HG02678 (cell line): ENCODE measurements around the gene WDR70.

Source experiments
- ATAC-seq: cut with Tn5 transposase; IDR thresholded peaks from one replicate; pipeline ENCODE4 v1.9.1; 2021; ENCODE audit warnings: mild to moderate bottlenecking, moderate library complexity; ENCODE audit not compliant: unreplicated experiment

WDR70 gene

GRCh38 chr5:37717613-37718431 is 338.7 kb downstream of the WDR70 start:
- no peak for ATAC-seq

DNA sequence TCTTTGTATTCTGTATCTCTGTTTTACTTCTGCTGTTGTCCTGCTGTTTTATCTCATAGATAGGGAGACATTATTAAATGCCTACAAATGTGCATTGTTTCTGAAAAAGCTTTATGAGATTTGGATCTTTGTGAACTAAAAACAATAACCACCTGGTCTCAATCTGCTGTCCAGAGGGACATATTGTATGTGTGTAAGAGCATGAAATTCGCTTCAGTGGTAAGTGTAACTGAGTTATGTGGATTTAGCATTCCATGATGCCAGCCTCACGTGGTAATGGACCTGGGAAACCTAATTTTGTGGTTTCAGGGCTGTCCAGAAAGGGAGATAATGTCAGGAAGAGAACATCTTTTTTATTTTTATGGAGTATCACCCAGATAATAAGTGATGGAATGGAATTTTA is 341.4 kb downstream of the WDR70 start:
- ATAC-seq = no peak

DNA sequence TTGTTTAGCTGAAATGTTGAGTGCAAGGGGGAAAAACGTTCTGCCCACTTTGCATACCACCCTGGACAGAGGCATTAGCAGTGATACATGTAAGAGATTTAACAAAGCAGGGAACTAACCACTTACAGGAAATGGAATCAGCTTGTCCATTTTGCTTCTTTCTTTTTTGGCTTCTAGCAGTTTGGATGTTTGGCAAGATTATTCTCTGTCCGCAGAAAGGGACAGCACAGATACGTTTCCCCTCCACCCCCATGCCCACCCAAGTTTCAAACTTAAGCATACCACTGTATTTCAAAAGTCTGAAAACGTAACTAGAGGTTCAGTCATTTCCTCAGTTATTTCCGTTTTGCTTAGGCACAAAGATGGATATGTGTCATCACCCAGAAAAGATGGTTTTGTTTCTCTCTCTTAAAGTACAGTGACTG is 342.3 kb downstream of the WDR70 start:
- ATAC-seq = peak; percentile 70

- ATAC-seq = peak; percentile 73
These were observed 343.4 kb downstream of the WDR70 start for GRCh38 chr5:37722236-37723161.

GRCh38 chr5:37723162-37723961 is 344.2 kb downstream of the WDR70 start:
- no peak for ATAC-seq

- ATAC-seq = no peak
These were observed 345.4 kb downstream of the WDR70 start for GRCh38 chr5:37724395-37725125.

DNA sequence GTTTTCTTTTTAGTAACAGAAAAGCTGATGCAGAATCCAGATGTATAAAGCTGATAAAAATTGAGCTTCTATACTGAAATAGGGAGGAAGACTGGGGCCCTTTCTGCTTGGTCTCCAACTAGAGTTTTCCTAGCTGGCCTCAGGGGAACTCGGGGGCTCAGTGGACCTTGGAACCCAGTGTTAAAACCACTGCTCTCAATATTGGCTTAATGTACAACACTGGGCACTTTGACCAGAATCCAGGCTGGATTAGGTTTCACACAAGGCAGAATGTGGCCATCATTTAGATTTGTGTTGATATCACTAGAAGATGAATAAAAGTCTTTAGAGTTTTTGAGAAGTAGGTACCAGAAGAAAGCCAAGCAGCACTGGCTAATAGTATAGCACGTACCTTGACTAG is 346.1 kb downstream of the WDR70 start:
- ATAC-seq = no peak

- no peak for ATAC-seq
These were observed 348.1 kb downstream of the WDR70 start for GRCh38 chr5:37727238-37727637.

DNA sequence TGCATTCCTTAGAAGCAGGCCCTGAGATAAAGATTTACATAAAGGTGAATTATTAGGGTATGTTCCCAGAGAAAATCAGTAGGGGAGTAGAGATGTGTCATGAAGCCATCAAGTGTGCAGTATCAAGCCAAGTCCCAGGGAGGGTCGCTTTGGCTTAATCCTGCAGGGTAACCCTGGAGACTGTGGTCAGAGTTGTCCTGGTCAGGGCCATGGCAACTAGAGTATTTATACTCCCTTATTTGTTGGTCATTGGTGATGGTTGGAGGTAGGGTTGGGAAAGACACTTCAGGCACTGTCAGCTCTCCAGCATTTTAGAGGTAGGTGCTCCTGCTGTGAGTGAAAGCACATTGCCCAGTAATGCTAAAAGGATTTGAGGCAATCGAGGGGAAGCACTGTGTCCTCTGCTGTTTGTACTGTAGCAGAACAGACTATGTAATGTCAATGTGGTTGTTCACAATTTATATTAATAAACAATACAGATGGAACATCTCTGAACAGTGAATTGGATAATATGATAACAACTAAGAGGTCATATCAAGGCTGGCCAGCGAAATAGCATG is 351.9 kb downstream of the WDR70 start:
- ATAC-seq = no peak

GRCh38 chr5:37734114-37734513 is 355.0 kb downstream of the WDR70 start:
- no peak for ATAC-seq

DNA sequence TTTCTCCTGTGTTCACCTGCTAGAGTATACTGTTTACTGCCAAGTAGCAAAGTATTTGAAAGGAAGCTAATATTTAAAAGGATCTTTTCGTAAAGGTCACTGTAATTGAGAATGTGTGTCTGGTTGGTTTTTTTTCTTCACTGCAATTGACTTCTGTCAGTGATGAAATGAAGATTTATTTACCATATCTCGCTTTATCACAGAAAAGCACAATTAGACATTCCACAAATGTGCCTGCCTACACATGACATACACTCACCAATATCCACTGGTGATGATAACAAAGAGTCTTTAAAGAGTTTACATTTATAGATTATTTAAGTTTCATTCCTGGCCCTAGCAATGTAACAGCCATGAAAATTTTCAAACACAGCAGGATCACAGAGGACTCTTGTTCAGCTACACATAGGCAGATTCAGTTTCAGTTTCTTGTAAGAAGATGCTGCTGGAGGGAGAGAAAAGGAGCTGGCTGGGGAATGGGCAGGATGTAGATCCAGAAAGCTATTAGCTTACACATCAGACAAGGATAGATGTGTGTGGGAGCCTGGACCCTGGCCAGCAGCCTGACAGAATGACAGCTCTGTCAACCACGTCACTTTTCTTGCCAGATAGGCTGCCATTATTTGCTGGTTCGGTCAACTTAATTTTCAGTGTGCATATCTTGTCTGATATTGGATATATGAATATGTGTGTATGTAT is 356.7 kb downstream of the WDR70 start:
- no peak for ATAC-seq

GRCh38 chr5:37736397-37736796 is 357.3 kb downstream of the WDR70 start:
- ATAC-seq = no peak

- ATAC-seq = no peak
These were observed 358.4 kb downstream of the WDR70 start for GRCh38 chr5:37737326-37738056.

DNA sequence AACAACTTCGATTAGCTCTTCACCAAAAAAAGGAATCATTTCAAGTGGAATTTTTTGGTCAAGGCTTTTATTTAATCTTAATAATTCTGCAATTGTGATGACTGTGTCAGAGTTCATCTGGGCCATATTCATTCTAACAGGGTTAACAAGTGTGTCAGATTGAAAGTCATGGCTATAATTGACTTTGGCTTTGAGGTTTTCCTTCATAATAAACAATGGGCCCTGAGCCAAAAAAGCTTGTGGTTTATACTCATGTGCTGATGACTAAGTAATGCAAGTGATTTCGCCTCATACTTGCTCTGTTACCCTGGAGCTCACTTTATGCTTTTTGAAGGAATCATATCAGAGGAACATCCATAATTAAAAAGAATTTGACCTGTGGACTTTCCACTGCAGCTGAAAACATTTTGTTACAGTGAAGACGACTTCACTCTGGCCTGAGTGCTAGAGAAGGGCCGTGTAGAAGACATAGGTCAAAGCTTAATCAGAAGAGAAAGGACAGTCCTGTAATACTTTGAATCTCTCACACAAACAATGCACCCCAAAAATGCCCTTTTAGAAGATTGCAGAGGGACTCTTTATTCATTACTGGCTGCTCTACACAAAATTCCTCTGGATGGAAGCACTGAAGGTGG is 359.1 kb downstream of the WDR70 start:
- peak; percentile 79 for ATAC-seq

DNA sequence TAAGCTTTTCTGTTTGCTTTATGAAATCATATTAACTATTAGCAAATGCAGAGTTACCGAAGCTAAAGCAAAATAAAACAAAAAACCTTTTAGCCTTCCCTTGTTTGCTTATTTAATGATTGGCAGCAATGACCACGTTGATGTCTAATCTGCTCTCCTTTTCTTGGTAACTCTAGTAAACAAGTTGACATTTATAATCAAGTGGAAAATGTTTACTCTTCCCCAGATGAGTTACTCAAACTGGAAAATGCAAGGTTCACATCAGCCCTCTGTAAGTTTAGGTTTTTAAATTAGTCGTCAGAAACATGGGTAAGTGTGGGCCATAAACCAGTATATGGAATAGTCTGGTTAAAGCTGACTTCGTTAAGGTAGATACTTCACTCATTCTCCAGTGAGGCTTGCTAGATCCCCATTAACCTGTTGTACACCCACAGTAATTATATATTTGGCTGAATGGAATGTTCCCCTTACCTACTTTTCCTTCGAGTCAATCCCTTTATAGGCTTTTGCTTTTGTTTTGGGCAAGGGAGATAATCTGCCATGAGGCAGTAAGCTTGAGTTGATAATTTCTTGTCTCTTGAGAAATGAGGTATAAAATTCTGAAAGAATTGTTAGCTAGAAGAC is 359.9 kb downstream of the WDR70 start:
- no peak for ATAC-seq

DNA sequence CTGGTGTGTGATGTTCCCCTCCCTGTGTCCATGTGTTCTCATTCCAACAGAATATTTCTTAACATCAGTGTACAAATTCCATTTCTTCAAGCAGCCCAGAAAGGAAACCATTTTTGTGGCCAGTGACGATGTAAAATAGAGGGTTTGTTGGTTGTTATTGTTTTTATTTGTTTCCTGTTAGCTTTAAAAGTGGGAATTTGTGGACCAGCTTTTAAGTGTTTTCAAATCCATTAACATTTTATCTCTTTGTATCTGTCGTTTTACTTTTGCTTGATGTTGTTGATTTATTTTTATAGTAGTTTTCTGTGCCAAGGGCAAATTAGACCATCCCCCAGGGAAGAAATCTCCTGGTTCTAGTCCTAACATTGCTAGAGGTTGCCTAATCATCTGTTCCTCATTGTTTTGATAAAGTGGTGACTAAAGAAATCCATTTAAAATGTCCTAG is 360.7 kb downstream of the WDR70 start:
- ATAC-seq = no peak

DNA sequence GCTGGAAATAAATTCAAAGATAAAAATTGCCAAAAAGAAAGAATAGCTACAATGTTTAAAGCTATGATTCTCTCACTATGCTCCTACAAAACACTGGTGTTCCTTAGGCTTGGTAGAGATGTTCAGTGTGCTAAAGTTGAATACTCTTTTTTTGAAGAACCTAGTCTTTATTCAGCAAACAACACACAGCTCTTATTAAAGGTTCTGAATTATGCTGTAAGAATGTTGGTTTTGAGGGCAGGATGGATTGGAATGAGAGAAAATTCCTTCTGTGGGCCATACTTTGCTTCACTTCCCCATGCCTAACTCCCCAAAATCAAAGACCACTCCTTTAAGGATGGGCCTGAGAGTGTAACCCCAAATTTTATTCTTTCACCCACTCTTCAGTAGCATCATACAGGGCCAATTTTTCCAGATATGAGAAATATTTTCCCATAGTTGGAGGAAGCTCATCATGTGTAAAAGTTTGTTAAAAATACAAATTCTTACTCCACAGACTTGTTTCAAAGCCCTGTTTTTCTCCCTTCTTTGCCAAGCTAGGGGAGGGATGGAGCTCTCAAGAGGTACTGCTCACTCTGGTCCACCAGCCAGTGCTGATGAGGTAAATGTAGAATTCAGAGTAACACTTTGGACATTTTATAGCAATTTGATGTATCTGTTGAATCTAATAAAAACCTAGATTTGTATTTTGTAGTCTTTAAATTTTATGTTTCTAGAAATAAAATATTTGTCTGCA is 361.4 kb downstream of the WDR70 start:
- ATAC-seq = no peak
